OCI-M1 (cell line): ENCODE data around the gene RASSF9.

Experiments used
- DNase-seq: peaks from one replicate; lab custom pipeline; 2025; lab: John Stamatoyannopoulos, UW

Gene RASSF9

GRCh38 chr12:85821206-85821605 is 15.0 kb downstream of the RASSF9 start:
- DNase-seq = no peak

GRCh38 chr12:85820101-85820500 is 16.1 kb downstream of the RASSF9 start:
- DNase-seq = no peak

GRCh38 chr12:85814741-85815140 is 21.5 kb downstream of the RASSF9 start:
- no peak for DNase-seq

GRCh38 chr12:85814071-85814470 is 22.1 kb downstream of the RASSF9 start:
- DNase-seq = no peak

- no peak for DNase-seq
Observed at GRCh38 chr12:85809500-85809899, 26.7 kb downstream of the RASSF9 start.

- DNase-seq = no peak
Observed at GRCh38 chr12:85807730-85808129, 28.5 kb downstream of the RASSF9 start.

- peak; percentile 40 for DNase-seq
Observed at GRCh38 chr12:85805654-85806053, 30.6 kb downstream of the RASSF9 start.

GRCh38 chr12:85804663-85805062 is 31.5 kb downstream of the RASSF9 start:
- DNase-seq = no peak

- no peak for DNase-seq
Observed at GRCh38 chr12:85803923-85804322, 32.3 kb downstream of the RASSF9 start.

GRCh38 chr12:85803231-85803630 is 33.0 kb downstream of the RASSF9 start:
- DNase-seq = peak; percentile 66

GRCh38 chr12:85798122-85798521 is 38.1 kb downstream of the RASSF9 start:
- DNase-seq = no peak

- DNase-seq = no peak
Observed at GRCh38 chr12:85796001-85796400, 40.2 kb downstream of the RASSF9 start.

- no peak for DNase-seq
Observed at GRCh38 chr12:85794531-85794930, 41.7 kb downstream of the RASSF9 start.

GRCh38 chr12:85784096-85784720 is 52.0 kb downstream of the RASSF9 start:
- peak; percentile 65 for DNase-seq

- no peak for DNase-seq
Observed at GRCh38 chr12:85782711-85783110, 53.5 kb downstream of the RASSF9 start.

GRCh38 chr12:85781766-85782165 is 54.4 kb downstream of the RASSF9 start:
- peak; percentile 37 for DNase-seq

GRCh38 chr12:85779768-85780167 is 56.4 kb downstream of the RASSF9 start:
- DNase-seq = peak; percentile 27

GRCh38 chr12:85775091-85775490 is 61.1 kb downstream of the RASSF9 start:
- no peak for DNase-seq

GRCh38 chr12:85765453-85765869 is 70.7 kb downstream of the RASSF9 start:
- no peak for DNase-seq

- no peak for DNase-seq
Observed at GRCh38 chr12:85759623-85760022, 76.6 kb downstream of the RASSF9 start.

GRCh38 chr12:85759091-85759490 is 77.1 kb downstream of the RASSF9 start:
- no peak for DNase-seq

- DNase-seq = no peak
Observed at GRCh38 chr12:85755760-85756159, 80.4 kb downstream of the RASSF9 start.
